ENCODE data around the gene DMGDH.

- TF ChIP-seq CTCF (IDR thresholded peaks at IDR 0.05) (no peak), ZFX (IDR thresholded peaks at IDR 0.05; ENCODE audit: borderline replicate concordance) (no peak)
Measured at GRCh38 chr5:78995521-78996007, 73.9 kb downstream of the DMGDH start.
